Islet of Langerhans (tissue), 1 donor: ENCODE data around the gene JAK1.
A peak's percentile ranks its signal among the peaks of the same experiment; 100 is the strongest.

Source experiments
- FAIRE-seq: peaks from one replicate; lab custom pipeline; 2011; peaks lifted over from hg19 to GRCh38; lab: Jason Lieb, UNC

The JAK1 gene

DNA sequence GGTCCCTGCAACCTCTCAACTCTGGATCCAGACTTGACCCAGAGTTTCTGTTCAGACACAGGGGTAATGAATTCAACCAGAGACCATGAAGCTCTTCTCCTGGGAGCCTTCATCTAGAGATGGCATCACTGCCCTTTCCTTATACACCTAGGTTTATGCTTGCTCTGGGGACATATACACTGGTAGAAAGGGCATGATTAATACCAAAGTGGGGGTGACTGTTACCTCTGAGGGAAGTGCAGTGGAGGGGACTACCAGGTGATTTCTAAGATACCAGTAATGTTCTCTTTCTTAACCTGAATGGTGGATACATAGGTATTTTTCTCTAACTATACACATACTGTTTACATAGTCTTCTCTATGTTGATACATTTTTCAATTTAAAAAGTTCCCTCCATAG lies 48.4 kb downstream of the JAK1 start:
- no peak for FAIRE-seq

DNA sequence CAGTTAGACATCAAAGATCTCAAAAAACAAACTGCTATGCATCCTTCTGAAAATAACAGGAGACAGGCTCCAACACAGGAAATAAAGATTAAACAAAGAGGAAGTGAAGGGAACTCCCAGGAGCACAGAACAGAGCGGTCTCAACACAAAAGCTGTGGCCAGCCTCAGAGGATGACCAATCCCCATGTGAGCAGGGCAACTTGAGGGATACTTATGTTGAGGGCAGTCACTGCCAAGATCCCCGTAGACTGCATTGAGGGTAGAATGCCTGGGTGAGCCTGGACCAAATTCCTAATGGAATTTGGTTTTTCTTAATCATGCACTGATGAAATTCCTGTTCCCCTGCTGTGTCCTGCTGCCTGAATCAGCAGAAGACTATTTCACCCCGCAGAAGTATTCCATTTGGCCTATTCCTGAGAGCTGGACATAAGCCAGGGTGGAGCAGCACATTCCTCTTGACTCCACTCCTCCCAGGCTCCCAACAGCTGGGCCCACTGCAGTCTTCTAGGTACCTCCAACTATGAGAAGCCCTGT lies 49.0 kb downstream of the JAK1 start:
- no peak for FAIRE-seq

DNA sequence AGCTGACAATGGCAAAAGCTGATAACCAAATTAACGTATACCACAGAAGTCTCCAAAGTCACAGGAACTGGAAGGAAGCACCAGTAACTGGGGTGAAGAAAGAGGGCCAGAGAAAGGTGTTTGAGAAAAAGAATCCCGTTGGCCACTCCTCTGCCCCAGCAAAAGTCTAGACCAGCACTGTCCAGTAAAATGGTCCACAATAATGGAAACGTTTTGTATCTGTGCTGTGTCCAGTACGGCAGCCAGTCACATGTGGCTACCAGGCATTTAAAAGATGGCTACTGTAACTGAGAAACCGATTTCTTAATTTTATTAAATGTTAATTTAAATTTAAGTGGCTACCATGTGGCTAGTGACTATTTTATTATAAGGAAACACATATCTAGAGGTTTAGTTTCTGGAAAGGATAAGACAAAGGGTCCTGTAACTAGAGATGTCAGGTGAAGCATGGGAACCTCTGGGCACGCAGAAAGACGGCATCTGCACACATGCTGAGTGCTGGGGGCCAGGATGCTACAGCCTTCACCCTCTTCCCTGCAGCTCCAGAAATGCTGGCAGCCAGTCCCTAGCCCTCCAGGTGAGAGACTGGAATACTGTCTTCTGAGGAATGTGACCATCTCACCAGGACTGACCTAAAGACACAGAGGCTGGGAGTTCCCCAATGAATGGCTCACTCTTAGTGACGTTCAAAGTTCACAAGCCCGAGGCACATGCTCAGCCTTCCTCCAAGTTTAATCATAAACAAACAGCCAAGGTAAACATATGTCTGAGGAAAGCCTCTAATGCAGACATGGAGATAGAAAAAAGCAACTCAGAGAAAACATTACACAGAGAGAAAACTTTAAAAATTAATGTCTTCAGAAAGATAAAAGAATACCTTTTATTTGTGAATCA lies 50.7 kb downstream of the JAK1 start:
- no peak for FAIRE-seq

DNA sequence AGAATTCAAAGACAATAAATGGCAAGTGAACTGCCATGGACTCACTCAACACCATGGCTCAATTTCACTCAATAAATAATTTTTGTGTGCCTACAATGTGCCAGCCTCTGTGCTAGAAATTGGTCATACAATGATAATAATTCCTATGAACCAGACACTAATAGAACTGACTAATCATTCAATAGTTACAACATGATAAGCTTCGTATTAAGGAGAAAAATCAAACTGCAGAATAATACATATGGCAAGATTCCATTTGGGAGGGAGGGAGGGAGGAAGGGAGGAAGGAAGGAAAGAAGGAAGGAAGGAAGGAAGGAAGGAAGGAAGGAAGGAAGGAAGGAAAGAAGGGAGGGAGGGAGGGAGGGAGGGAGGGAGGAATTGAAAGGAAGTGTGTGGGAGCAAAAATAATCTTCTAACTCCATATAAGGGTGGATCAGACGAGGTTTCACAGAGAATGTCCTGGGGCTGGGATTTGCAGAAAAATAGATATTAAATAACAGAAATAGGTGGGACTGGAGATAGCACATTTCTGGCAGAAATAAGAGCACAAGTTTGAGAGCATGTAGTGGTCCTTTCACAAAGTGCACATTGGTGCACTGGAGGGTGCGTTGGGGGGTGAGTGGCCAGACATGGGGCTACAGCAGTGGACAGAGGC lies 52.9 kb downstream of the JAK1 start:
- no peak for FAIRE-seq

DNA sequence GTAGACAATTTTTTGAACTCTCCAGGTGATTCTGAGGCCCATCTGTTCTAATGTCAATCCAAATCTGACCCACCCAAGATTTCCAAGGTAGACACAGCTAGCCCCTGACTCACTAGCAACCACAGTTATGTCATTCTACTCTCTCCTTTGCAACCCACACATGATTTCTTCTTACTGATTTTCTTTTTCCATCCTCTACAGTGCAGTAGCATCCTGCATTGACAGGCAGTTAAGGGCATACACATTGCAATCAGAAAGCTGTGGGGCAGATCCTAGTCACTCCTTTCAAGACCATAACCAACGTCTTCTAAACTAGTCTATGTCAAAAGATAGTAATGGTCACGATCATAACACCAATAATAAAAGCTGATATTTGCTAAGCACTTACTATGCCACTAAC lies 54.2 kb downstream of the JAK1 start:
- FAIRE-seq = no peak

DNA sequence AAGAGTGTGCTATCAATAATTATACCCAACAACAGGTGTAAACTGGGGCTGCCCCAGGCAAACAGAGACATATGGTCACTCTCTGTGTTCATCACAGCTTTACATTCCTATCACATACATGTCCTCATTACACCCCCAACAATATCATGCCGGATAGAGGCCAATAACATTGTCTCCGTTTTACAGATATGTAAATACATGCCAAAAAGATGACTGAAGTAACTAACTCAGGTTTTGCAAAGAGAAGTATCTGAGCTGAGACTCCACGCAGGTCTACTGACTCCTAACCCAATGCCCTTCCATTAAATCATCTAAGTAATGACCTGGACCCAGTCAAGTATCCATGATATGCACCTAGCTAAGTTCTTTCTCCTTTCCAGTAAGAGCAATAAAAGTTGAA lies 55.0 kb downstream of the JAK1 start:
- FAIRE-seq = peak; percentile 30

DNA sequence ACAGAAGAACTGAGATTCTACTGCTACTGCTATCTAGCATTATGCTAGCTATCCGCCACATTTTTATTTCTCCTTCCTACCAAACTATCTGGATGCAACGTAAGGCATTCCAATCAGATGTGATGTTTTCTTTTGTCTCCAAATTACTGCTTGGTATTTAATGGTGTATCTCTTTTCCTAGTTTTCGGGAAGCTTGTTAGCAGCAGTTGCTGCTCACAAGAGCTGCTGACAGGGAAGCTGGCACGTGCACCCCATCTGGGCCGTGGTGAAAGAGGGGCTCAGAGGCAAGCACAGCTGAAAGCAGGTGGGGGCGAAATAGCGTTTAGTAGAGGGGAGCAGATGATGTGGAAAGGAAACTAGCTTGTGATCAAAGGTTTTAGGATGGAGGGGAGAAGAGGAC lies 57.3 kb downstream of the JAK1 start:
- FAIRE-seq = no peak

DNA sequence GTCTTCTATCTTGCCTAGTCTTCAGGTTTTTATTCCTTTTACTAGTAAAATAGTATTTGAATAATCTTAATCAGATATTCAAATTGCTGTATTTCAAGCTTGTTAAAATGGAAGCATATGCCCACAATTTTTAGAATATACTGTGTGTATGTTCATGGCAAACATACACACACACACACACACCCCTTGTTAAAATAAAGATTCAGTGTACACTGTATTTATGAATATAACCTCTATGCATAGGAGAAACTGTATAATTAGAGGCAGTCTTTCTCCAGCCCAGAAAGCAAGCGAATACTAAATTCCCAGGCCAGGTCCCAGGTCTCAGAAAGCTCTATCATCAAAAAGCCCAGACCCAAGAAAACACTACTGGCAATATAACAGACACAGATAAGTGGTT lies 57.8 kb downstream of the JAK1 start:
- no peak for FAIRE-seq

DNA sequence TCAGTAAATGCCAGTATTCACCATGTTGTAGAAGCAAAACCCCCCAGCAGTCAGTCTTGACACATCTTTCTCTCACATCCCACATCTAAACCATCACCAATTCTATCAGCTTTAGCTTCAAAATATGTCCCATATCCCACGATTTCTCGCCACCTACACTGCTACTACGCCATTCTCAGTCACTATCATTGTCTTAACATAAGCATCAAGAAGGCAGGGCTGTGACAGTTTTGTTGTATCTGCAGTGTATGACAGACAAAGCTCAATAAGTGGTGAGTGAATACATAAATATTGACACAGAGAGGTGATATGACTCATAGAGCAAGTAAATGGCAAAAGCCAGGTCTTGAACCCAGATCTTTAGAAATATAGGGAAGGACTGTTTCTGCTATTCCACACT lies 59.9 kb downstream of the JAK1 start:
- FAIRE-seq = peak; percentile 21

DNA sequence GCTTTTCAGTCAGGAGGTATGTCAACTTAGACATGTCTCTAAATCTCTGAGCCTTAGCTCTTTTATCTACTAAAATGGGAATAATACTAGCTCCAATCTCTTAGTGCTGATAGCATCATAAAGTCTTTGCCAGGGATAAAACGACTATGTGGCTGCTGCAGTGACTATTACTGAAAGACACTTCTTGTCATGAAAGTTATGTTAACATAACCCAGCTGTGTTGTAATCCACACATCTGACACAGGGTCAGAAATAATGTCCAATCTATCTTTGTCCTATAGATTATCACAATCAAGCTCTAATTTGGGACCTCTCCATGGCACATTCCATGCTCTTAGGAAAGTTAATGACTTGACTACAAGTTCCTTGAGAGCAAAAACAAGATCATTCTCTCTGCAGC lies 62.8 kb downstream of the JAK1 start:
- FAIRE-seq = no peak

DNA sequence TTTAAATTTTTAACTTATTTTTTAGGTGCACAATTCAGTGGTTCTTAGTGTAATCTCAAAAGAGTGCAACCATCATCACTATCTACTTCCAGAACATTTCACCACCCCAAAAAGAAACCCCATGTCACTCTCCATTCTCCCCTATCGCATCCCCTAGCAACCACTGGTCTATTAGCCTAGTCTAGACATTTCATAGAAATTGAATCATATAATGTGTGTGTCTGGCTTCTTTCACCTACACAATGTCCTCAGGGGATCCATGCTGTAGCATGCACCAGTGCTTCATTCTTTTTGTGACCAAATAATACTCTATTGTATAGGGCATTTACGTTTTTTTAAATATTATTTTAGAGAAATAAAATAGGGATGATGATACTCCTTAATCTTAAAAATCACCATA lies 64.7 kb downstream of the JAK1 start:
- FAIRE-seq = no peak

DNA sequence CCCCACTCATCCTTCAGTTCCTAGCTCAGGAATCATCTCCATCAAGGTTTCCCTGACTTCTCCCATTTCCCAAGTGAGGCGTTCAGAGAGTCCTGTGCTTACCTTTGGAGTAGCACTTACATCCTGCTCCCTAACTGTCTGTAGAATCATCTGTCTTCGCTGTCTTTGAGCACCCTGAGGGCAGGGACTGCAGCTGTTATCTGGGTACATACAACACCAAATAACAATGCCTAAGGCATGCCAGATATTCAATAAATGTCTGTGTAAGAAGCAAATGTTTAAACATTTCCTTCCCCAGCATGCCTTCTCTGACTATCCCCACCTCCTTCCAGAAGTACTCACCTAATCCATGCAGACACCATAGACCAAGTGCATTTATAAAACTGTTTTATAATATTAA lies 65.4 kb downstream of the JAK1 start:
- no peak for FAIRE-seq

DNA sequence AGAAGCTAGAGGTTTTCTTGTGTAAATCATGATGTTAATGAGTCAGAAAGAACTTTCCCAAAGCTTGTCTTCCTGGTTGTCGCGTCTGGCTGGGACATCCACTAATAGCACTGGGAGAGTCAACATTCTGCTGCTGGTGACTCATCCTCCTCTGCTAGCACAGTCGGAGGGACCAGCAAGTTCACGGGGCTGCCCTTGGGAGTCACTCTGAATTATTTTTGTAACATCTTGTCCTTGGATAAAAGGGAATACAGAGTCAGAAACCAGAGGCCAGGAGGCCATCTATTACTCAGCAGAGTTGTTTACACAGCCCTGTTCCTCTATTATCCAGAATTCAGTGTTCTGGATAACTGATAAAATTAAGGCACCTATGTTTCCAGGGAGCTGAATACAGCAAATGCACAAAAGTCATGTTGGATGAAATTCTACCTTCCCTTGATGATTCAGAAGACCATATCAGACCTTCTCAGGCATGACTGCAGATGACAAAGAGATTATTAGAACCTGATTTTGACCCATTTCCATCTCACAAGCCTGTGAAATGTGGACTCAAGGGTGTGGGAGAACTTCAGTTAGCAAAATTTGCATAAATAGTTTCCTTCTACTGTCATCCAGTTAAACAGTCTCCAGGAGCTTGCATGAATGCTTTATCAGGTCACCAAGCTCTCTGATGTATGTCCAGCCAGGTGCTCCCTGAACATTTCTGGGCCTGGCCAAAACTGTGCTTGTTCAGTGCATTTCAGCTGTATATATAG lies 68.1 kb downstream of the JAK1 start:
- peak; percentile 98 for FAIRE-seq

DNA sequence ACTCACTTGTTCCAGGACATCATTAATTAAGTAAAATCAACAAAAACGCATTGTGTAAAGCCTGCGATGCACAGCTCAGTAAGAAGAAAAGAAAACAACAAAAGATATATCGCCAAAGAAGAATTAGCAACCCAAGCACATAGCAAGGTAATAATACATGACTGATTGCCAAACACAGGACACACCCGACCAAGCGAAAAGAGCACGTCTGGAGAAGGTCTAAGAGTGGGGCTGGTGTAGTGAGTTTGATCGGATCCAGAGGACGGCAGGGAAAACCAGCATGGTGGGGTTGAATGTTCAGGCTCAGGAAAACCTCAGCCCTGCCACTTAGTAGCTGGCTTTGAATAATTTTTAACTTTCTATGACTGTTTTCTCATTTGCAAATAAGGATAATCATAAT lies 69.8 kb downstream of the JAK1 start:
- FAIRE-seq = no peak

DNA sequence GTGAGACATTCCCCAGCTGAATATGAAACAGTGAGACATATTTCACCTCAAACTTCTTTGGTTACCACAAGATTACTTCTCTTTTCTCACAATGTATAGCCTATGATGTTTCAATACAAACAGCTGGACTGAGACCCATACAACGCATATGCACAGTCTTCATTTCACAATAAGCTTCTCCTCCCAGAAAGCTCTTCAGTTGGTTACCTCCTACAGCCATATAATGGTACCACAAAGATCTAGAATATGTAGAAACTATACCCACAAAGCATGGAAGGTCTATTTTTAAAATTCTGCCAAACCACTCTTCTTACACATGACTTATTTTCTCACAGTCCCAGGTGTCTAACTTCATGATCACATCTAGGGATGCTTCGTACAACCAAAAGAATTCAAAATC lies 70.8 kb downstream of the JAK1 start:
- no peak for FAIRE-seq

DNA sequence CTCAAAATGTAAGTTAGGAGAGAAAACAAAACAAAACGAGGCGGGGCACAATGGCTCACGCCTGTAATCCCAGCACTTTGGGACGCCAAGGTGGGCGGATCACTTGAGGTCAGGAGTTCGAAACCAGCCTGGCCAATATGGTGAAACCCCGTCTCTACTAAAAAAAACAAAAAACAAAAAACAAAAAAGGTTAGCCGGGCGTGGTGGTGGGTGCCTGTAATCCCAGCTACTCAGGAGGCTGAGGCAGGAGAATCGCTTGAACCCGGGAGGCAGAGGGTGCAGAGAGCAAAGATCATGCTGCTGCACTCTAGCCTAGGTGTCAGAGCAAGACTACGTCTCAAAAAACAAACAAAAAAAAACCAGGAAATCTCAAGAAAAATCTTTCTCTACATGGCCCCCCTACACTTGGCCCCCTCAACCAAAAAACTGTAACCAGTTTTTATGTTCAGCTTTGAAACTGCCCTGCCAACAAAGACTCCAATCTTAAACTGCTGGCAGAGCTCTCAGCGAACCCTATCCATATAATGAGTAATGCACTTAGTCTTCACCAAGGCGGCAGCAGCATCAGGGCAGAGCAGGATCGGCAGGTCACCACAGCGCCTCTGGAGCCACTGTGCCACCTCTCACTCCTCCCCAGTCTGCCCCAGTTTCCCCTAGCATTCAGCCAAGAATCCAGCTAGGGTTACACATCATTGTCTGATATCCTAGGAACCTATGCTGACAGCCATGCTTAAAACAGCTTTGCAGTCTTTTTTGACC lies 71.7 kb downstream of the JAK1 start:
- no peak for FAIRE-seq

DNA sequence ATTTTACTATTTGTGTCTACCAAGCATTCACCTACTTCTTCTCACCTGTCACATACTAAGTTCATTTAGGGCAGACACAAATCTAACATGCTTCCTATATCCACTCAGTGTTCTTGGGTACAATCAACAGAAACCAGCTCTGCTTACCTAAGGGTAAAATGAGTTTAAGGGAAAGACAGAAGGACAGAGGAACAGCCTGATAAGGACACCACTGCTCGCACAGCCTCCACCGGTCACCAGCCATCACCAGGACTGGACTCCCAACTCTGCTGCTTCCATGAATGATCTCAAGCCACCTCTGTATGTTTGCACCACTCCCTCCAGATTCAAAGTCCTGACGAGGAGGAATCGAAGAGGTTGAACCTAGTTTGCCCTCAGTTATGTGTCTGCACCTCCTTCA lies 72.4 kb downstream of the JAK1 start:
- no peak for FAIRE-seq

DNA sequence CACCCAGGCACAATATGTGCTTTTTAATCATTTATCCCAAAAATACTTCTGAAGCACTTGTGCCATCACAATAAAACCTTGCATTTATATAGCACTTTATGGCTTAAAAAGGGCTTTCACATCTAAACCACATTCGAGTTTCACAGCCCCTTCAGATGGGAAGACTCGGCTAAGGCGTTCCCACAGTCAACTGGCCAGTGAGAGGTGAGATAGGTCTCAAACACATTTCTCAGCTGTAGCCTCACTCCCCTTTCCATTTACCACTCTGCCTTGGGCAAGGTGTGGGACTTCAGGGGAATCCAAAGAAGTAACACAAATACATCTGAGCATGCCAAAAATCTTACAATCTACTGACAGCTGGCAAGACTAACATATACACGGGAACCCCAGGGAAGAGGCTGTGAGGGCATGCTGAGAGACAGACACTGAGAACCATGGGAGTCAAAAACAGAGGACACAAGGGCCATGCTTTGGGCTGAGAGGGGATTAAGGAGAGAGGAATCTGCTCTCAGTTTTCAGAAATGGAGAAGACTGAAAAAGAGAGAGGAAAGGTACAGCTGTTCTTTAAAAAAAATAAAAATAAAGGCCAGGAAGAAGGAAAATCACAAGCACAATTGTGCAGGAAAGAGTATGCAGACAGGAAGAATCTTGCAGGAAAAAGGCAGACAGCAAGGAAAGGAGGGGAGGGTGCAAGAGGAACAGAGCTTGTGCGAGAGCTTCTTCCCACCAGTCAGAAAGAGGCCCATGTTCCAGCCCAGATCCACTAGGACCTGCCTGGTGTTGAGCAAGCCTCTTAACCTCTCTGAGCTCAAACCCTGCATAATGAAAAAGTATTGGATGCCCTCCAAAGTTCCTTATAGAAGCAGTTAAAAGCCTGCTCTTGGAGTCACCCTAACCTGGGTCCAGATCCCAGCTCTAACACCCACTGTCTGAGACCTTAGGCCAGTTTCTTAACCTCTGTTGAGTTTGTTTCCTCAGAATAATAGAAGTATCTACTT lies 73.5 kb downstream of the JAK1 start:
- FAIRE-seq = no peak

DNA sequence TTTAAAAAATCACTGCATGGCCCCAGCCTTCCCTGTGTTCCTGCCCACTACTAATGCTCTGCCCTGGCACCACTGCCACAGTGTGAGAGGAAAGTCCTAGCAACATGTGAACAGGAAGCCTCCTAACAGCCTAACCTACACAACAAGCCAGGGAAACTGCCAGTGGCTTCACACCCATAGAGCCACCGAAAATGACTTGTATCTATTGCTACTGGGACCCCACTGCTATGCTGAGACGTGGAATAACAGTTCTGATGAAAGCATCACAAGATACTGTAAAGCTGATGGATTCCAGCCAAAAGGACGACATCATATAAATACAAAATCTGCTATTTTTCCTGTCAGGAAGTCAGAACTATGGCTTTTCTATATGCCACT lies 74.9 kb downstream of the JAK1 start:
- FAIRE-seq = no peak

DNA sequence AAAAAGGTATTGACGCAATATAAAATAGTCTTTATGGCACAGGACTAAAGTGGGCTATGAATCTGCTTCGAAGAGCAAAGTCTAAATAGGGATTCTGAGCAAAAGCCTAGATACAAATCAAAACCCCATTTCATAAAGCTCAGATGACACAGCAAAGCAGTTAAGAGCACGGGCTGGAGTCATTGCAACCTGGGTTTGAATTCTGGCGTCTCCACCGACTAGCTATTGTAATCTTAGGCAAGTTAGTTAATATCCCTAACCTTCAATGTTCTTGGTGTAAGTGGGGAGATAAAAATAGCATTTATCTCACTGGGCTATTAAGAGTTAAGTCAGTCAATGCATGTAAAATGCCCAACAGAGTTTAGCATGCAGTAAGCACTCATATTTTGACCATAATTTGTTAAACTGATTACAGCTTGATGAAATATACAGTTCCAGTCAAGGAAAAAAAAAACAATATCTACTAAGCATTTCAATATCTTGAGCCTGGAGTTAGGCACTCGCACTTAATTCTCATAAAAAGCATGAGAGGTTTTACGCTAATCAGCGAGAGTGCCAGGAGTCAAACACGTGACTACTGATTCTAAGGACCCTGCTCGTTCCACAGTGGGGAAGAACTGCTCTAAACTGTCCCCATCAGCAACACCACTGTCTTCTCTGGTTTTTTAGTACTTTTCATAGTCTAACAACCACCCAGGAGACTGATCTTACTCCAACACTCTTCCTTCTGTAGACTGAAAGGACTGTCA lies 75.5 kb downstream of the JAK1 start:
- no peak for FAIRE-seq
